Daoy (cell line): ENCODE results near the gene WDR91. TPM values are rescaled to one million over a fixed set of nuclear protein-coding genes. Genes with fewer than 3 reads are reported as not detected.
"Not testable (repeated sequence)": the region's sequence is repeated elsewhere in the genome, so short reads cannot be mapped to it uniquely, and the experiment has no call there.

Source experiments
- DNase-seq: peaks from one replicate; pipeline ENCODE4 v3.0.0-alpha.2; 2015; ENCODE audit warnings: low read depth
- total RNA-seq: library from RNA; depleted of rRNA; stranded (reverse); fragments of >200 nt; shearing (Covaris generic); gene quantifications from 2 replicates; pipeline ENCODE4 v1.2.3, GENCODE V29; 2014

Gene WDR91
- total RNA-seq, 1 experiment from 2014 or later, result 3.7 TPM

DNA sequence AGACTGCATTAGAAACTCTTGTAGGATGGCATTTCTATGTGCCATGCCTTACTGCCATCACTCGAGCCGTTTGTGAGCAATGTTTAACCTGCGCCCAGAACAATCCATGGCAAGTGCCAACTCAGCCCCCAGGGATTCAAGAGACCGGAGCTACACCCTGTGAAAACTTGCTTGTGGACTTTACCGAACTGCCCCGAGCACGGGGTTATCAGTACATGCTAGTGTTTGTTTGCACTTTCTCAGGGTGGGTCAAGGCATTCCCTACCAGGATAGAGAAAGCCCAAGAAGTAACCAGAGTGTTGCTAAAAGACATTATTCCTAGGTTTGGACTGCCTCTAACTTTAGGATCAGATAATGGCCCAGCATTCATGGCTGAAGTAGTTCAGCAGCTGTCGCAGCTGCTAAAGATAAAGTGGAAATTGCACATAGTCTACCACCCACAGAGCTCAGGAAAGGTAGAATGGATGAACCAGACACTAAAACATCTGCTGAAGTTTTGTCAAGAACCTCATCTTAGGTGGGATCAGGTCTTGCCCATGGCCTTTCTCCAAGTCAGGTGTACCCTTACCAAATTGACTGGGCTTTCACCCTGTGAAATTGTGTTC lies 31.9 kb downstream of the WDR91 start:
- DNase-seq, result no peak

DNA sequence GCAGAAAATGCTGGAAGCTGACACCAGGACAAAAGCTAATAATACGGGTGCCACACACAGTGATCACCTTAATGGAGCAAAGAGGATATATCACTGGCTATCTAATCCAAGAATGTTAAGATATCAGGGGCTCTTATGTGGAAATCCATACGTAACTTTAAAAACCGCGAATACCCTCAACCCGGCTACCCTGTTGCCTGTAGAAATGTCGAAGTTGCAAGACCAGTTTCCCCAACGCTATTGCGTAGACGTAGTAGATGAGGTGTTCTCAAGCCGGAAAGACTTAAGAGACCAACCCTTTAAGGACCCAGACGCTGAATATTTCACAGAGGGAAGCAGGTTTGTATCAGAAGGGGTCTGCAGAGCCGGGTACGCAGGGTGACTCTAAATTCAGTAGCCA lies 33.0 kb downstream of the WDR91 start:
- DNase-seq, result no peak

GRCh38 chr7:135177028-135177696 lies 34.2 kb downstream of the WDR91 start:
- DNase-seq, result no peak

- DNase-seq, result no peak
Observed at GRCh38 chr7:135175931-135176330, 35.4 kb downstream of the WDR91 start.

DNA sequence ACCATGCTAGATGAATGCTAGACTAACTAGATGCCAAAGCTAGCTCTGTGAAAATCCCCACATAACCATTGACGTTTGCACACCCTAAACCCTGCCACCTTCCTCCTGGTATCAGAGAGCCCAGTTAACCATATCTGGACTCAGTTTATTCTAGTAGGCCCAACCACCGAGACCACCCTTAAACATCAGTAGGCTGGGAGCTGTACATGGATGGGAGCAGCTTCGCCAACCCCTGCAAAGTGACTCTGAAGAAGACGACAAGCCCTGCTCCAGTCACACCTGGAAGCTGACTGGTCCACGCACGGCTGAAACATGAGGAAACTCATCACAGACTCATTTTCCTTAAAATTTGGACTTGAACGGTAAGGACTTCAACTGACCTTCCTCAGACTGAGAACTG lies 36.4 kb downstream of the WDR91 start:
- no peak for DNase-seq

GRCh38 chr7:135173916-135174315 lies 37.4 kb downstream of the WDR91 start:
- not testable (repeated sequence) for DNase-seq

GRCh38 chr7:135171581-135172291 lies 39.6 kb downstream of the WDR91 start:
- DNase-seq, result not testable (repeated sequence)

DNA sequence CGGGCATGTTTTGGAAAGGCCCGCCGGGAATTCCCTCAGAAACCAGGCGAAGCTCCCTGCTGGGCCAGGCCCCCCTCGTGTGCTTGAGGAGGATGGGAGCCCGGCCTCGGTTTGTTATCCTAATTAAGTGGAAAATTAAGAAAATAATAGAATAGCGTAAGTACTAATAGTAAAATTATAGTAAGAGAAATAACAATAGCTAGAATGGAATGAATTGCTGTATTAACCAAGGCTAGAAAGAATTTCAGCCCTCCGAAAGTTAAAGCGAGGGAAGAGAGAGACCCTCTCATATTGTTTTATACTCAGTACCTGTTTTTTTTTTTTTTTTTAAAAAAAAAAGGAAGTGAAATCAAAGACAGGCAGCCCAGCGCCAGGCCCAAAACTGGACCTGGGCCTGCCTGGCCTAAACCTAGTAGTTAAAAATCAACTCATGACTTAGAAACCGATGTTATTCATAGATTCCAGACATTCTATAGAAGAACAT lies 40.3 kb downstream of the WDR91 start:
- DNase-seq, result not testable (repeated sequence)

DNA sequence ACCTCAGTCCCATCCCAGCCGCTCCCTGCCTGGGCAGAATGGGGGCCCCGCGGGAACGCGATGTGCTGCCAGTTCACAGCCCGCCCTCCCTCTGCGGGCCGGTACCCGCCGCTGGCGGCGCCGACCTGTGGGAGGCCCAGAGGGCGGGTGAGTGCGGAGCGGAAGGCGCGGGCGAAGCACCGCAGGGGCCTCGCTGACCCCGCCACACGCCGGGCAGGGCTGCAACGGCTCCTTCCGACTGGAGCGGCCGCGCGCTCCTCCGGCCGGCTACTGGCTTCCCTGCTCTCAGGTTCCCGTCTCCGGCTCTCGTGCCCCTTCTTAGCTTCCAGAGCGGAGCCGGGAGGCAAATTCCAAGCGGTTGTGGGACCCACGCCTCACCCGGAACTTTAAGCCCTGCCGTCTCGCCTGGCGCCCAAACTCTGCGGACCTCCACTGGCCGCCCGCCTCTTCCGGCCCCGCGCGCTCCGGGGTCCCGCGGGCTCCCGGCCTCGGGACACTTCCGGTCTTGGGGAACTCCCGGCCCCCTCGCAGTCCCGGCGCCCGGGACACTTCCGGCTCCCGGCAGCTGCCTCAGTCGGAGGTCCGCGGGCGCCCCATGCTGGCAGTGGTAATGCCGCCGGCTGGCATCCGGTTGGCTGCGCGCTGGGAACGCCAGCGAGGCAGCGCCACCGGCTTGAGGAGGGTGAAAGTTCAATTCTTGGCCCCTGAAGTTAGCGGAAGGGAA lies 40.9 kb downstream of the WDR91 start, which contains the start of gene CYREN:
CYREN (minus strand) TSS at position 434 of the 724 bp plus-strand sequence. CDS start 1,785 bp downstream, outside the sequence.
- peak; percentile 95 for DNase-seq

- DNase-seq, result no peak
Observed at GRCh38 chr7:135169964-135170273, 41.4 kb downstream of the WDR91 start.

GRCh38 chr7:135169141-135169963 lies 42.0 kb downstream of the WDR91 start:
- peak; percentile 57 for DNase-seq

DNA sequence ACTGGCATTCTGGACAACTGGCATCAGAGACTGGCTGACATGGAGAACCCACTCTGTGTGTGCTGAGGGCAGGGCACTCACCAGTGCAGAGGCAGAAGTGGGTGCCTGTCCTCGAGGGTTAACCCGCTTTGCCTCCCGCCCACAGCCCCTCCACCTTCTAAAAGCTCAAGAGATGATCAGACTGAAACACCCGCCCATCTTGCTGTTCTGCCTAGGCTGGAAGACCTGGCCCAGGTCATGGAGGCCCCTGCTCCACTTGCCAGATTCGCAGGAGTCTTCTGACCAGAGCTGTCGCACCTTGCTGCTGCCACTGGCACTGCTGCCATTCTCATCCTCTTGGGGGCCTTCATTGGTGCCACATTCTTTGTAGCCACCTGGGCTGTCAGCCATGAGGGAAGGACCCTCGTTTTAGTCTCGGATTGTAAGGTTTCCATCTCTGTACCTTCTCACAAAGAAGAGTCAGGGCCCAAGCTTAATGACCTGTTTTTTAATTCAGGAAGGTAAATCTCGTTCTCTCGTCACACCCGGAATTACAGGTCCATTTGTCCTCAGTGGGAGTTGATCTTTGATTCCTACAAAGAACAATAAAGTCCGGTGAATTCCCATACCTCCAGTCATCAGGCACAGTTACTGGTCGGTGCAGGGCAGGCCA lies 42.7 kb downstream of the WDR91 start:
- no peak for DNase-seq

DNA sequence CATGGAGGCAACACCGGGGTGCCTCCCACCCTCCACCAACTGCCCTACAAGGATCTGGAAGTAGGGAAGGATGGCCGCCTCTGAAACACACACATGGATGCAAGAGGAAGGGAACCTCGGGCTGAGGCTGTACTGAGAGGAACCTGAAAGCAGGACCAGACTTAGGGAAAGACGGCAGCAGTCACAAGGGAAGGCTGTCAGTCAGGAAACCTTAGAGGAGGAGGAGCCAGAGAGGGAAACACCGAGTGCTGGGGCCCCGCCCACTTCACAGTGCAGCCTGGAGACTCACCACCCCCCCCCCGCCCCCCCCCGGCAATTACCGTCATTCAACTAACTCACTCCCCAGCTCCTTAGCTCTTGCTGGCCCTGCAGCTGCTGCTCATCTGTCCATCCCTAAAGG lies 43.3 kb downstream of the WDR91 start:
- DNase-seq, result no peak

DNA sequence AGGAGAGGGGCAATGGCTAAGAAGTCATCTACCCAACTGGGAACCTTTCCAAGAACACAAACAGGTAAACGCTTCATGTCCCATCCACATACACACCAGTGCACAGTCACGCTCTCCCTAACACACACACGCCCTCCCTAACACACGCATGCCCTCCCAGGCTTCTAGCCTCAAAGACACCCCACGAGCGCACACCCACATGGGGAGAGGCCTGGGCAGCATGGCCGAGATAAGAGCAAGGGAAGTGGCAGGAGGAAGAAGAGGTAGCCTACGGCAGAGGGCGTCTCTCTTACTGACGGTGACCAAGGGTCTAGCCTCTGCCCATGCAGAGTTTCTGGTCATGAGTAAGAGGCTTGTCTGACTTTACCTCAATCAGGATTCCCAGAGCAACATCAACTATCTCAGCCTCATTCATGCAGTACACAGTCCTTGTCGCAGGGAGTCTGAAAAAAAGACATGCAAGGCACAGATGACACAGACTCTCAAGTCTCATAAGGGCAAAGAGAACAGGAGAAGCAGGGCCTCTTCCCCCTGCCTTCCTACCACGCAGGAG lies 43.9 kb downstream of the WDR91 start:
- no peak for DNase-seq

DNA sequence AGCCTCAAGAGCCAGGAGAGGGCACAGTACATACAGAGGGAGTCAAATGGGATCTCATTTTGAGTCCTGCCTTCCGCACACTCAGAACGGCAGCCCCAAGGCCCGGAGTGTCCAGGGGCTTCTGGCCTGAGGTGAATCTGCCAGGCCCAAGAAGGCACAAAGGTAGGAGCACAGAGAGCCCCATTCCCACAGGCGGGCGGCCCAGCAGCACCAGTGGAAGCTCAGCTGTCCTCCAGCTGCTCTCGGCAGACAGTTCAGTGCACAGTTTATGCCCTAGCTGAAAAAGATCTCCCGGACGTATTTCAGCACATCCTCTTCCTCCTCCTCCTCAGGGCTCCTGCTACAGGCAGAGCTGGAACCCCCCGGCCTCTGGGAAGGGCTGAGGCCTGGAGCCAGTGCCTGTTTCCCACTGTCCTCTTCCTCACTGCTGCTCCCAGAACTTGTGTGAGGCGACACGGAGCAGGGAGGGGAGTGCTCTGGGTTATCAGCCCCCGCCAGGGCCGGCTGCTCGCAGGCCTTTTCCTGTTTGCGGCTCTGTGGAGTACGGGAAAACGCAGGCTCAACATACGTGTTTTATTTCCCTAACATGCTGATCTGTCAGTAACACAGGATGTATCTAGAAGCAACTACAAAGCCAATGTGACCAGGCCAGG lies 44.9 kb downstream of the WDR91 start:
- DNase-seq, result no peak

DNA sequence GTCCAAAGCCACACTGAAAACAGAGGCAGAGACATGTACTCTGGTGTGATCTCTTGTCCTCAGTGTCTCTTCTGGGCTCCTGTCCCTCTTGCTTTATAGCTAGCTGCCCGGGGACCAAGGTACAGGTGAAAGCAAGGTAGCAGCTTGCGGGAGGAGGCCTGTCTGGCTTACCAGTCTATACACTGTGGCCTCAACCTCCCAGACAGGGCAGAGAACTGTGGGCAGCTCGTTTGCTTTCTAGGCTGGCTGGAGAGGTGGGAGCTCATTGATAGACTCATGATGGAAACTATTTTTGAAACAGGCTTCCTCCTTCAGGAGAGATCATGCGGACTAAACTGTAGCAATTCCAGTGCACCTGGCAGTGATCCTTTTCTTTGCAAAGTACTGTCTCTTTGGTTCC lies 45.5 kb downstream of the WDR91 start:
- DNase-seq, result no peak

DNA sequence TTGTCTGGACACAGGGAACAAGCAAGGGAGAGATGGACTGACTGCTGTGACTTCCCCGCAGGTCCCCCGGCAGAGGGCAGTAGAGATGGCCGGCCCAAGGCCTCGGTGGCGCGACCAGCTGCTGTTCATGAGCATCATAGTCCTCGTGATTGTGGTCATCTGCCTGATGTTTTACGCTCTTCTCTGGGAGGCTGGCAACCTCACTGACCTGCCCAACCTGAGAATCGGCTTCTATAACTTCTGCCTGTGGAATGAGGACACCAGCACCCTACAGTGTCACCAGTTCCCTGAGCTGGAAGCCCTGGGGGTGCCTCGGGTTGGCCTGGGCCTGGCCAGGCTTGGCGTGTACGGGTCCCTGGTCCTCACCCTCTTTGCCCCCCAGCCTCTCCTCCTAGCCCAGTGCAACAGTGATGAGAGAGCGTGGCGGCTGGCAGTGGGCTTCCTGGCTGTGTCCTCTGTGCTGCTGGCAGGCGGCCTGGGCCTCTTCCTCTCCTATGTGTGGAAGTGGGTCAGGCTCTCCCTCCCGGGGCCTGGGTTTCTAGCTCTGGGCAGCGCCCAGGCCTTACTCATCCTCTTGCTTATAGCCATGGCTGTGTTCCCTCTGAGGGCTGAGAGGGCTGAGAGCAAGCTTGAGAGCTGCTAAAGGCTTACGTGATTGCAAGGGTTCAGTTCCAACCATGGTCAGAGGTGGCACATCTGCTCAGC lies 46.8 kb downstream of the WDR91 start:
- no peak for DNase-seq

GRCh38 chr7:135162382-135163001 lies 48.8 kb downstream of the WDR91 start:
- no peak for DNase-seq

DNA sequence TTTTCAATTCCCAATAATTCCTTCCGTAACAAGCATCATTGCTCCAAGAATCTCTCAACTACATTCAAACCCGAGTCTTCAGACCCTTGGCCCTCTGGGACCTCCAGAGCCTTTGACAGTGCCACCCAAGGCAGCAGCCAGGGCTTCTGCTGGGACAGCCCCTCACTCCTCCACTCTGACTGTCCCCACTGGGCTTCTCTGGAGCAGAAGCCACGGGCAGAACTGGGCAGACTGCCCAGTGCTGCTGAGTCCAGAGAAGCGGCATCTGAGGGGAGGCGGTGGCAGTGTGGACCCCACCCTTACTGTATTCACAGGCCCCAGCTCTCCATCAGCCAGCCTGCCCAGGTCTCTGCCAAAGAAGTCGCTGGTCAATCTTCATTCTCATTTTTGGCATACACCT lies 49.7 kb downstream of the WDR91 start:
- DNase-seq, result no peak
